GM19099 (cell line): ENCODE data around the gene ZSWIM9.
A peak's percentile ranks its signal among the peaks of the same experiment; 100 is the strongest.

ENCODE experiments used
- POLR2A ChIP-seq: IDR thresholded peaks from 3 replicates; pipeline ENCODE4 v1.6.1; 2011; ENCODE audit warnings: low read depth; ENCODE audit not compliant: insufficient read length; ENCODE audit errors: extremely low read depth

ZSWIM9 gene

GRCh38 chr19:48192750-48193149 is 22.3 kb downstream of the ZSWIM9 start:
- TF ChIP-seq POLR2A, result no peak

GRCh38 chr19:48194041-48194843 is 23.8 kb downstream of the ZSWIM9 start:
- TF ChIP-seq POLR2A, result no peak

GRCh38 chr19:48194844-48195830 is 24.7 kb downstream of the ZSWIM9 start:
- TF ChIP-seq POLR2A, result no peak

- no peak for TF ChIP-seq POLR2A
These were observed 25.9 kb downstream of the ZSWIM9 start for GRCh38 chr19:48196321-48196763.

- TF ChIP-seq POLR2A, result no peak
These were observed 26.6 kb downstream of the ZSWIM9 start for GRCh38 chr19:48196933-48197665.

- no peak for TF ChIP-seq POLR2A
These were observed 32.8 kb downstream of the ZSWIM9 start for GRCh38 chr19:48203222-48203793.

GRCh38 chr19:48203794-48204628 is 33.5 kb downstream of the ZSWIM9 start:
- TF ChIP-seq POLR2A, result peak; percentile 92

- TF ChIP-seq POLR2A, result no peak
These were observed 36.1 kb downstream of the ZSWIM9 start for GRCh38 chr19:48206397-48207093.

- no peak for TF ChIP-seq POLR2A
These were observed 39.5 kb downstream of the ZSWIM9 start for GRCh38 chr19:48210005-48210404.

GRCh38 chr19:48213959-48214358 is 43.5 kb downstream of the ZSWIM9 start:
- no peak for TF ChIP-seq POLR2A

GRCh38 chr19:48216933-48217332 is 46.5 kb downstream of the ZSWIM9 start:
- TF ChIP-seq POLR2A, result no peak

GRCh38 chr19:48218997-48219396 is 48.5 kb downstream of the ZSWIM9 start:
- no peak for TF ChIP-seq POLR2A

GRCh38 chr19:48221628-48222027 is 51.1 kb downstream of the ZSWIM9 start:
- no peak for TF ChIP-seq POLR2A

- TF ChIP-seq POLR2A, result no peak
These were observed 60.2 kb downstream of the ZSWIM9 start for GRCh38 chr19:48230555-48231129.
